C1 segment of cervical spinal cord (tissue), 14 donors: ENCODE data around the gene TYRO3.
A peak's percentile ranks its signal among the peaks of the same experiment; 100 is the strongest.
"Not testable (repeated sequence)": the region's sequence is repeated elsewhere in the genome, so short reads cannot be mapped to it uniquely, and the experiment has no call there.

Source experiments
- DNase-seq, 14 donors: peaks; one replicate each; lab custom pipeline; 2025; lab: John Stamatoyannopoulos, UW

The TYRO3 gene

GRCh38 chr15:41572866-41573265, 13.9 kb downstream of the TYRO3 start:
- no peak for DNase-seq

- no peak for DNase-seq
Measured at GRCh38 chr15:41573396-41573795, 14.4 kb downstream of the TYRO3 start.

- DNase-seq = no peak
Measured at GRCh38 chr15:41574158-41574557, 15.1 kb downstream of the TYRO3 start.

- DNase-seq = no peak
Measured at GRCh38 chr15:41575282-41575681, 16.3 kb downstream of the TYRO3 start.

GRCh38 chr15:41577863-41578735, 19.1 kb downstream of the TYRO3 start:
- DNase-seq = peak in 11 of 14 donors; percentile 19 to 65 (median 48)

GRCh38 chr15:41578736-41579383, 19.8 kb downstream of the TYRO3 start:
- DNase-seq = peak in 4 of 14 donors; percentile 1 to 63 (median 46)

- DNase-seq = no peak
Measured at GRCh38 chr15:41581110-41581509, 22.1 kb downstream of the TYRO3 start.

GRCh38 chr15:41583795-41584194, 24.8 kb downstream of the TYRO3 start:
- DNase-seq = no peak

GRCh38 chr15:41584636-41585126, 25.7 kb downstream of the TYRO3 start:
- no peak for DNase-seq

GRCh38 chr15:41585127-41586047, 26.4 kb downstream of the TYRO3 start:
- peak in 12 of 14 donors; percentile 20 to 88 (median 62) for DNase-seq

GRCh38 chr15:41586531-41587282, 27.7 kb downstream of the TYRO3 start:
- DNase-seq = not testable (repeated sequence)

- not testable (repeated sequence) for DNase-seq
Measured at GRCh38 chr15:41589018-41589417, 30.0 kb downstream of the TYRO3 start.

GRCh38 chr15:41589571-41589970, 30.6 kb downstream of the TYRO3 start:
- DNase-seq = not testable (repeated sequence)

- DNase-seq = not testable (repeated sequence)
Measured at GRCh38 chr15:41591217-41591616, 32.2 kb downstream of the TYRO3 start.

- not testable (repeated sequence) for DNase-seq
Measured at GRCh38 chr15:41592718-41593117, 33.7 kb downstream of the TYRO3 start.

- no peak for DNase-seq
Measured at GRCh38 chr15:41594801-41595746, 36.1 kb downstream of the TYRO3 start.

- DNase-seq = no peak
Measured at GRCh38 chr15:41596972-41597371, 38.0 kb downstream of the TYRO3 start.

GRCh38 chr15:41597787-41598186, 38.8 kb downstream of the TYRO3 start:
- peak in 1 of 14 donors; percentile 60 for DNase-seq

GRCh38 chr15:41599061-41599460, 40.0 kb downstream of the TYRO3 start:
- peak in 2 of 14 donors; percentile 14 to 90 for DNase-seq
